Right atrium auricular region (tissue), 2 donors: Measurements from ENCODE around the gene HECTD1. TPM values are rescaled to one million over a fixed set of nuclear protein-coding genes. Genes with fewer than 3 reads are reported as not detected.

Source experiments
- DNase-seq: peaks from one replicate; pipeline ENCODE4 v3.0.0-alpha.2; 2019; ENCODE audit warnings: low spot score
- H3K27ac ChIP-seq, 2 donors: fragments of 200-600 bp; sonication (generic); 1 replicate in 1 of 2; 2 replicates in 1 of 2; pipeline ENCODE4 v1.5.1; 2016 to 2019
- H3K27me3 ChIP-seq, 2 donors: fragments of 200-600 bp; sonication (generic); one replicate each; pipeline versions ENCODE4 v1.5.1 to v1.6.0; 2017 to 2019
- H3K36me3 ChIP-seq: fragments of 200-600 bp; sonication (generic); one replicate; pipeline ENCODE4 v1.5.1; 2016
- H3K4me1 ChIP-seq, 2 donors: fragments of 200-600 bp; sonication (generic); one replicate each; pipeline versions ENCODE4 v1.5.1 to v1.6.0; 2017 to 2019
- H3K4me3 ChIP-seq, 2 donors: fragments of 200-600 bp; sonication (generic); 1 replicate in 1 of 2; 2 replicates in 1 of 2; pipeline ENCODE4 v1.5.1; 2017 to 2019; ENCODE audit warnings: mild to moderate bottlenecking in 1 of 2, moderate library complexity in 1 of 2
- H3K9me3 ChIP-seq, 2 donors: fragments of 200-600 bp; sonication (generic); one replicate each; pipeline ENCODE4 v1.5.1; 2019
- CTCF ChIP-seq, 2 donors: fragments of 200-600 bp; sonication (generic); IDR thresholded peaks; one replicate each; pipeline ENCODE4 v1.5.1; 2019; ENCODE audit warnings: antibody characterized with exemption in 2 of 2
- total RNA-seq, 2 donors: library from RNA; depleted of rRNA; stranded (reverse); fragments of >200 nt; gene quantifications; one replicate each; pipeline ENCODE4 v1.1.0, GENCODE V29; 2016

Gene HECTD1
- total RNA-seq, 2 donors from 2014 or later = 130 to 145 TPM

- H3K9me3 ChIP-seq = no peaks in the 10 kb centered on the region
- H3K4me1 ChIP-seq = no peaks in the 10 kb centered on the region
- no peak for TF ChIP-seq CTCF (IDR thresholded peaks at IDR 0.05)
- no peak overlapping the region for H3K27ac ChIP-seq
- no peaks in the 10 kb centered on the region for H3K27me3 ChIP-seq
- peaks cover 72% of the 10 kb centered on the region for H3K36me3 ChIP-seq
- DNase-seq = no peak
- H3K4me3 ChIP-seq = no peak overlapping the region
Measured at GRCh38 chr14:31124197-31124596, 83.4 kb downstream of the HECTD1 start.

GRCh38 chr14:31122921-31123320 lies 84.7 kb downstream of the HECTD1 start:
- Histone ChIP-seq H3K4me3 (no peak overlapping the region), H3K27me3 (no peaks in the 10 kb centered on the region), H3K4me1 (no peaks in the 10 kb centered on the region), H3K9me3 (no peaks in the 10 kb centered on the region), H3K27ac (no peak overlapping the region), H3K36me3 (peaks cover 72% of the 10 kb centered on the region)
- DNase-seq = no peak
- TF ChIP-seq CTCF (IDR thresholded peaks at IDR 0.05) = no peak

DNA sequence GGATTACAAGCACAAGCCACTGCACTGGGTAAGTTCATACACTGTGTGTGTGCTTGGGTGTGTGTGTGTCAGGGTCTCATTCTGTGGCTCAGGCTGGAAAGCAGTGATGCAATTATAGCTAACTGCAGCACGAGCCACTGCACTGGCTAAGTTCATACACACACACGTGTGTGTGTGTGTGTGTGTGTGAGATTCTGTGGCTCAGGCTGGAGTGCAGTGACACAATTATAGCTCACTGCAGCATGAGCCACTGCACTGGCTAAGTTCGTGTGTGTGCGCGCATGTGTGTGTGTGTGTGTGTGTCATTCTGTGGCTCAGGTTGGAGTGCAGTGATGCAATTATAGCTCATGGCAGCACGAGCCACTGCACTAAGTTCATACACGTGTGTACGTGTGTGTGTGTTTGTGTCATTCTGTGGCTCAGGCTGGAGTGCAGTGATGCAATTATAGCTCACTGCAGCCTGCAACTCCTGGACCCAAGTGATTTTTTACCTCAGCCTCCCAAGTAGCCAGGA lies 85.4 kb downstream of the HECTD1 start:
- Histone ChIP-seq H3K4me1 (no peaks in the 10 kb centered on the region), H3K36me3 (peaks cover 70% of the 10 kb centered on the region), H3K9me3 (no peaks in the 10 kb centered on the region), H3K4me3 (no peak overlapping the region), H3K27me3 (no peaks in the 10 kb centered on the region), H3K27ac (no peak overlapping the region)
- TF ChIP-seq CTCF (IDR thresholded peaks at IDR 0.05) = no peak
- no peak for DNase-seq

GRCh38 chr14:31118892-31119291 lies 88.7 kb downstream of the HECTD1 start:
- H3K27me3 ChIP-seq = no peaks in the 10 kb centered on the region
- H3K4me1 ChIP-seq = no peaks in the 10 kb centered on the region
- no peak overlapping the region for H3K27ac ChIP-seq
- DNase-seq = no peak
- no peaks in the 10 kb centered on the region for H3K9me3 ChIP-seq
- no peak overlapping the region for H3K4me3 ChIP-seq
- peaks cover 92% of the 10 kb centered on the region for H3K36me3 ChIP-seq
- no peak for TF ChIP-seq CTCF (IDR thresholded peaks at IDR 0.05)

GRCh38 chr14:31113794-31114193 lies 93.8 kb downstream of the HECTD1 start:
- H3K4me1 ChIP-seq = no peaks in the 10 kb centered on the region
- no peak for TF ChIP-seq CTCF (IDR thresholded peaks at IDR 0.05)
- peaks cover 93% of the 10 kb centered on the region for H3K36me3 ChIP-seq

DNA sequence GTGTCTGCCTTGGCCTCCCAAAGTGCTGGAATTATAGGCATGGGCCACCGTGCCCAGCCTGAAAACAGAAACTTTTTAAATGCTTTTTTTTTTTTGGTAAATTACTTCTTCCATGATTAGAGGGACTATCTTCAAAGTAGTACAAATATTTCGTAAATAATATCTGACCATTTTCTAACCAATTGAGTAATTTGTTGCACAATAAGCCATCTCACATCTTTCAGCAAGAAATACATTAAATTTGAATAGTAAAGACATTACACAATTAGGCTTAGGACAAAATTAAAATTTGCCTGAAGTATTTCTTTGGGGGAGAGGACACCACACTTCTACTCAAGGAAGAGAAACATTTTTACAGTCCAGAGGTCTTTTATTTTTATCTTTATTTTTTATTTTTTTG lies 96.7 kb downstream of the HECTD1 start:
- Histone ChIP-seq H3K36me3 (peaks cover 92% of the 10 kb centered on the region), H3K9me3 (no peaks in the 10 kb centered on the region), H3K27me3 (no peaks in the 10 kb centered on the region), H3K4me3 (no peak overlapping the region), H3K4me1 (no peaks in the 10 kb centered on the region), H3K27ac (no peak overlapping the region)
- no peak for DNase-seq
- TF ChIP-seq CTCF (IDR thresholded peaks at IDR 0.05) = no peak

More at GRCh38 chr14:31113794-31114193, 93.8 kb downstream of the HECTD1 start:
- Histone ChIP-seq H3K4me3 (no peak overlapping the region), H3K9me3 (no peaks in the 10 kb centered on the region), H3K27me3 (no peaks in the 10 kb centered on the region), H3K27ac (no peak overlapping the region)
- no peak for DNase-seq
